ENCODE data around the gene DRG1.

DNA sequence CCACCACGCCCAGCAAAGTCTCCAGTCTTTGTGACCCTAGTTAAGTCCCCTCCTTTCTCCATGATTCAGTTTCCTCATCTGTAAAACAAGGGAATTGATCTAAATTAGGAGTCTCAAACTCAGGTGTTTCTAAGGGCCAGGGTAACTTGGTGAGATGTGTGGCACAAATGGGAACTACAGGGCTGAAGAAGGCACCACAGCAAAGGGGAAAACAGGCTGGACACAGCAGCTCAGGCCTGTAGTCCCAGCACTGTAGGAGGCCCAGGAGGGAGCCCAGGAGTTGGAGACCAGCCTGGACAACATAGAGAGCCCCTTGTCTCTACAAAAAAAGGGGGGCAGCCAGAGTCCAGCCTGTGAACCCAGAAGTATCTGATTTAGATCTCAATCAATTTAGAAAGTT lies 37.7 kb upstream of the DRG1 start:
- TF ChIP-seq, protein P1, sequence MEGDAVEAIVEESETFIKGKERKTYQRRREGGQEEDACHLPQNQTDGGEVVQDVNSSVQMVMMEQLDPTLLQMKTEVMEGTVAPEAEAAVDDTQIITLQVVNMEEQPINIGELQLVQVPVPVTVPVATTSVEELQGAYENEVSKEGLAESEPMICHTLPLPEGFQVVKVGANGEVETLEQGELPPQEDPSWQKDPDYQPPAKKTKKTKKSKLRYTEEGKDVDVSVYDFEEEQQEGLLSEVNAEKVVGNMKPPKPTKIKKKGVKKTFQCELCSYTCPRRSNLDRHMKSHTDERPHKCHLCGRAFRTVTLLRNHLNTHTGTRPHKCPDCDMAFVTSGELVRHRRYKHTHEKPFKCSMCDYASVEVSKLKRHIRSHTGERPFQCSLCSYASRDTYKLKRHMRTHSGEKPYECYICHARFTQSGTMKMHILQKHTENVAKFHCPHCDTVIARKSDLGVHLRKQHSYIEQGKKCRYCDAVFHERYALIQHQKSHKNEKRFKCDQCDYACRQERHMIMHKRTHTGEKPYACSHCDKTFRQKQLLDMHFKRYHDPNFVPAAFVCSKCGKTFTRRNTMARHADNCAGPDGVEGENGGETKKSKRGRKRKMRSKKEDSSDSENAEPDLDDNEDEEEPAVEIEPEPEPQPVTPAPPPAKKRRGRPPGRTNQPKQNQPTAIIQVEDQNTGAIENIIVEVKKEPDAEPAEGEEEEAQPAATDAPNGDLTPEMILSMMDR (IDR thresholded peaks at IDR 0.05): no peak
- no peak for TF ChIP-seq POLR2A (IDR thresholded peaks at IDR 0.05)
